IPS DF 6.9 (cell line): ENCODE results near the gene MAP7D1.

Source experiments
- DNase-seq: peaks from one replicate; pipeline ENCODE4 v3.0.0-alpha.2; 2013; ENCODE audit warnings: low read depth, low spot score
- H3K27ac ChIP-seq: one replicate; pipeline ENCODE4 v1.5.1; 2013; ENCODE audit warnings: low read length, control low read depth
- H3K27me3 ChIP-seq: 2 replicates; pipeline ENCODE4 v1.6.1; 2013; ENCODE audit warnings: mild to moderate bottlenecking, low read length; ENCODE audit not compliant: control insufficient read depth, insufficient read depth
- H3K36me3 ChIP-seq: 2 replicates; pipeline ENCODE4 v1.6.1; 2013; ENCODE audit warnings: low read length; ENCODE audit not compliant: control insufficient read depth, insufficient read depth
- H3K4me1 ChIP-seq: 2 replicates; pipeline ENCODE4 v1.6.1; 2013; ENCODE audit warnings: low read length; ENCODE audit not compliant: control insufficient read depth, insufficient read depth
- H3K4me3 ChIP-seq: 2 replicates; pipeline ENCODE4 v1.5.1; 2013; ENCODE audit warnings: mild to moderate bottlenecking, low read length
- H3K9me3 ChIP-seq: 2 replicates; pipeline ENCODE4 v1.6.1; 2013; ENCODE audit warnings: low read length, inconsistent platforms; ENCODE audit not compliant: control insufficient read depth, insufficient read depth
- WGBS: extraction: QIAGEN DNeasy Blood & Tissue Kit; methylation state at CpG from one replicate; pipeline ENCODE4 v1.1.7; 2013; ENCODE audit warnings: mixed read lengths, missing lambda C conversion rate; ENCODE audit not compliant: insufficient read length, insufficient coverage; 5-methylcytosine and 5-hydroxymethylcytosine counted together

MAP7D1 gene

GRCh38 chr1:36139521-36139920 is 16.4 kb upstream of the MAP7D1 start:
- Histone ChIP-seq H3K9me3 (no peaks in the 10 kb centered on the region), H3K36me3 (no peaks in the 10 kb centered on the region), H3K27me3 (no peaks in the 10 kb centered on the region), H3K4me3 (no peak overlapping the region), H3K27ac (no peak overlapping the region), H3K4me1 (no peaks in the 10 kb centered on the region)
- WGBS: no CpG with 5 or more reads among the region's 5 CpGs
- no peak for DNase-seq

GRCh38 chr1:36142121-36142520 is 13.8 kb upstream of the MAP7D1 start:
- Histone ChIP-seq H3K27me3 (no peaks in the 10 kb centered on the region), H3K27ac (no peak overlapping the region), H3K9me3 (no peaks in the 10 kb centered on the region), H3K36me3 (no peaks in the 10 kb centered on the region), H3K4me1 (no peaks in the 10 kb centered on the region), H3K4me3 (no peak overlapping the region)
- no CpG with 5 or more reads among the region's 1 CpG for WGBS
- DNase-seq: no peak

- Histone ChIP-seq H3K9me3 (no peaks in the 10 kb centered on the region), H3K36me3 (no peaks in the 10 kb centered on the region), H3K27me3 (no peaks in the 10 kb centered on the region), H3K4me1 (no peaks in the 10 kb centered on the region), H3K27ac (no peak overlapping the region), H3K4me3 (no peak overlapping the region)
- DNase-seq: no peak
- no CpG with 5 or more reads among the region's 4 CpGs for WGBS
These were observed 12.5 kb upstream of the MAP7D1 start for GRCh38 chr1:36143424-36143823.

GRCh38 chr1:36144413-36144812 is 11.5 kb upstream of the MAP7D1 start:
- Histone ChIP-seq H3K27me3 (no peaks in the 10 kb centered on the region), H3K36me3 (no peaks in the 10 kb centered on the region), H3K4me1 (no peaks in the 10 kb centered on the region), H3K27ac (no peak overlapping the region), H3K9me3 (no peaks in the 10 kb centered on the region), H3K4me3 (no peak overlapping the region)
- DNase-seq: no peak
- WGBS: no CpG with 5 or more reads among the region's 2 CpGs

- Histone ChIP-seq H3K4me1 (peaks cover 6% of the 10 kb centered on the region; the same call in 1 of the 2 replicates), H3K27me3 (peaks cover 10% of the 10 kb centered on the region), H3K36me3 (no peaks in the 10 kb centered on the region), H3K4me3 (peak overlapping the region; percentile 52; the same call in 1 of the 2 replicates), H3K9me3 (no peaks in the 10 kb centered on the region), H3K27ac (no peak overlapping the region)
- no peak for DNase-seq
- WGBS: no CpG with 5 or more reads among the region's 16 CpGs
These were observed 7.1 kb upstream of the MAP7D1 start for GRCh38 chr1:36148821-36149236.

GRCh38 chr1:36149237-36149972 is 6.6 kb upstream of the MAP7D1 start, which contains the start of gene TRAPPC3:
TSS of gene TRAPPC3 (minus strand) at chr1:36149486. CDS start at chr1:36149378, 108 bp downstream.
- Histone ChIP-seq H3K4me3 (peak within 1 kb of the TSS; percentile 52; the same call in 1 of the 2 replicates), H3K27me3 (peaks cover 13% of the 10 kb centered on the region), H3K9me3 (no peaks in the 10 kb centered on the region), H3K36me3 (no peaks in the 10 kb centered on the region), H3K27ac (no peak within 1 kb of the TSS), H3K4me1 (peaks cover 6% of the 10 kb centered on the region; the same call in 1 of the 2 replicates)
- no CpG with 5 or more reads among the region's 62 CpGs for WGBS
- DNase-seq: peak; percentile 99

- peaks cover 19% of the 10 kb centered on the region for H3K27me3 ChIP-seq
- no peak for DNase-seq
- no peaks in the 10 kb centered on the region for H3K9me3 ChIP-seq
- no peak overlapping the region for H3K4me3 ChIP-seq
- H3K27ac ChIP-seq: no peak overlapping the region
- no peaks in the 10 kb centered on the region for H3K36me3 ChIP-seq
- H3K4me1 ChIP-seq: peaks cover 6% of the 10 kb centered on the region; the same call in 1 of the 2 replicates
- no CpG with 5 or more reads among the region's 6 CpGs for WGBS
These were observed 6.0 kb upstream of the MAP7D1 start for GRCh38 chr1:36149973-36150295.

GRCh38 chr1:36150296-36151133 is 5.4 kb upstream of the MAP7D1 start:
- Histone ChIP-seq H3K4me3 (no peak overlapping the region), H3K36me3 (no peaks in the 10 kb centered on the region), H3K4me1 (peaks cover 8% of the 10 kb centered on the region; the same call in 1 of the 2 replicates), H3K9me3 (no peaks in the 10 kb centered on the region), H3K27ac (no peak overlapping the region), H3K27me3 (peaks cover 20% of the 10 kb centered on the region)
- no CpG with 5 or more reads among the region's 12 CpGs for WGBS
- DNase-seq: no peak

- WGBS: no CpG with 5 or more reads among the region's 1 CpG
- H3K4me3 ChIP-seq: no peak overlapping the region
- H3K27ac ChIP-seq: no peak overlapping the region
- no peaks in the 10 kb centered on the region for H3K9me3 ChIP-seq
- no peak for DNase-seq
- peaks cover 20% of the 10 kb centered on the region for H3K27me3 ChIP-seq
- H3K36me3 ChIP-seq: no peaks in the 10 kb centered on the region
- peaks cover 8% of the 10 kb centered on the region; the same call in 1 of the 2 replicates for H3K4me1 ChIP-seq
These were observed 4.7 kb upstream of the MAP7D1 start for GRCh38 chr1:36151134-36151844.

GRCh38 chr1:36151845-36152203 is 4.1 kb upstream of the MAP7D1 start:
- peaks cover 8% of the 10 kb centered on the region; the same call in 1 of the 2 replicates for H3K4me1 ChIP-seq
- peaks cover 20% of the 10 kb centered on the region for H3K27me3 ChIP-seq
- WGBS: no CpG with 5 or more reads among the region's 3 CpGs
- H3K9me3 ChIP-seq: no peaks in the 10 kb centered on the region
- no peak for DNase-seq
- H3K36me3 ChIP-seq: no peaks in the 10 kb centered on the region
- H3K4me3 ChIP-seq: no peak overlapping the region
- no peak overlapping the region for H3K27ac ChIP-seq
